Transverse colon (tissue), 4 donors: ENCODE results near the gene FZD1. TPM values are rescaled to one million over a fixed set of nuclear protein-coding genes. Genes with fewer than 3 reads are reported as not detected.

ENCODE experiments used
- DNase-seq: peaks from one replicate; pipeline ENCODE4 v3.0.0-alpha.2; 2019
- H3K27ac ChIP-seq, 4 donors: fragments of 200-600 bp; sonication (generic); 2 replicates each; pipeline ENCODE4 v1.5.1; 2016 to 2018; ENCODE audit warnings: inconsistent platforms in 4 of 4
- H3K27me3 ChIP-seq: fragments of 200-600 bp; sonication (generic); 2 replicates; pipeline ENCODE4 v1.5.1; 2017; ENCODE audit warnings: inconsistent platforms
- H3K36me3 ChIP-seq, 4 donors: fragments of 200-600 bp; sonication (generic); 2 replicates each; pipeline ENCODE4 v1.5.1; 2017 to 2019; ENCODE audit warnings: inconsistent platforms in 4 of 4
- H3K4me1 ChIP-seq, 4 donors: fragments of 200-600 bp; sonication (generic); 2 replicates each; pipeline ENCODE4 v1.5.1; 2017 to 2020; ENCODE audit warnings: inconsistent platforms in 4 of 4
- H3K4me3 ChIP-seq, 4 donors: fragments of 200-600 bp; sonication (generic); 1 replicate in 1 of 4; 2 replicates in 3 of 4; pipeline versions ENCODE4 v1.5.1 to v1.6.1; 2017 to 2019; ENCODE audit warnings: inconsistent platforms in 4 of 4
- H3K9me3 ChIP-seq, 2 donors: fragments of 200-600 bp; sonication (generic); 2 replicates each; pipeline ENCODE4 v1.5.1; 2017 to 2019; ENCODE audit warnings: inconsistent platforms in 2 of 2
- EP300 ChIP-seq: sonication (generic); formaldehyde crosslinking; IDR thresholded peaks from one replicate; pipeline ENCODE4 v1.6.1; 2017; ENCODE audit warnings: antibody characterized with exemption, low read depth
- POLR2A ChIP-seq: fragments of 450-650 bp; IDR thresholded peaks from one replicate; pipeline ENCODE4 v1.6.1; 2016; ENCODE audit warnings: antibody characterized with exemption, mild to moderate bottlenecking, moderate library complexity
- POLR2AphosphoS5 ChIP-seq, 3 donors: sonication (generic); formaldehyde crosslinking; IDR thresholded peaks; one replicate each; pipeline ENCODE4 v1.6.1; 2016; ENCODE audit warnings: antibody characterized with exemption in 3 of 3
- WGBS, 2 donors: methylation state at CpG; one replicate each; pipeline ENCODE4 v1.1.5; 2018; ENCODE audit warnings: low coverage in 1 of 2; 5-methylcytosine and 5-hydroxymethylcytosine counted together
- in situ Hi-C, 4 donors: fragments of 200-750 bp; cut with MboI; loops; one replicate each; pipeline versions ENCODE4 v1.15.0 to v1.15.1; 2017; ENCODE audit warnings: low sequenced_read_pairs in 3 of 4, low pct_ligation_motif_present in 1 of 4, low pct_unique_long_range_greater_than_20kb in 1 of 4
- intact Hi-C: fragments of 100-400 bp; cut with DNase I; formaldehyde crosslinking; loops from one replicate; pipeline ENCODE4 v1.15.1; 2023; ENCODE audit warnings: low total_unique reads
- total RNA-seq, 4 donors: library from RNA; depleted of rRNA; stranded (reverse); fragments of >200 nt; gene quantifications; one replicate each; pipeline ENCODE4 v1.1.0, GENCODE V29; 2016
- TF ChIP-seq, protein P1 (sequence below), 5 experiments: fragments of 200-600 bp in 3 of 5; fragments of 450-650 bp in 2 of 5; sonication (generic) in 3 of 5; IDR thresholded peaks; 1 replicate in 2 of 5; 2 replicates in 3 of 5; pipeline ENCODE4 v1.5.1; 2016 to 2017; ENCODE audit warnings: antibody characterized with exemption in 5 of 5, inconsistent platforms in 3 of 5, mild to moderate bottlenecking in 2 of 5, moderate library complexity in 1 of 5

Gene FZD1
- total RNA-seq, 4 donors from 2014 or later, result 5.6 to 9.6 (median 8.1) TPM

GRCh38 chr7:91230100-91230499, 34.1 kb upstream of the FZD1 start:
- WGBS, 2 donors, result 73 to 75% methylated on average over 2 of the region's 2 CpGs
- H3K36me3 ChIP-seq, result no peaks in the 10 kb centered on the region
- intact Hi-C loops, result no loop called here
- H3K9me3 ChIP-seq, result no peaks in the 10 kb centered on the region
- no peak overlapping the region for H3K27ac ChIP-seq
- DNase-seq, result no peak
- H3K4me3 ChIP-seq, result no peak overlapping the region
- H3K27me3 ChIP-seq, result no peaks in the 10 kb centered on the region
- in situ Hi-C loops, result no loop called here
- no peak for TF ChIP-seq EP300
- no peak for TF ChIP-seq POLR2AphosphoS5 (IDR thresholded peaks at IDR 0.05)
- TF ChIP-seq, protein P1, sequence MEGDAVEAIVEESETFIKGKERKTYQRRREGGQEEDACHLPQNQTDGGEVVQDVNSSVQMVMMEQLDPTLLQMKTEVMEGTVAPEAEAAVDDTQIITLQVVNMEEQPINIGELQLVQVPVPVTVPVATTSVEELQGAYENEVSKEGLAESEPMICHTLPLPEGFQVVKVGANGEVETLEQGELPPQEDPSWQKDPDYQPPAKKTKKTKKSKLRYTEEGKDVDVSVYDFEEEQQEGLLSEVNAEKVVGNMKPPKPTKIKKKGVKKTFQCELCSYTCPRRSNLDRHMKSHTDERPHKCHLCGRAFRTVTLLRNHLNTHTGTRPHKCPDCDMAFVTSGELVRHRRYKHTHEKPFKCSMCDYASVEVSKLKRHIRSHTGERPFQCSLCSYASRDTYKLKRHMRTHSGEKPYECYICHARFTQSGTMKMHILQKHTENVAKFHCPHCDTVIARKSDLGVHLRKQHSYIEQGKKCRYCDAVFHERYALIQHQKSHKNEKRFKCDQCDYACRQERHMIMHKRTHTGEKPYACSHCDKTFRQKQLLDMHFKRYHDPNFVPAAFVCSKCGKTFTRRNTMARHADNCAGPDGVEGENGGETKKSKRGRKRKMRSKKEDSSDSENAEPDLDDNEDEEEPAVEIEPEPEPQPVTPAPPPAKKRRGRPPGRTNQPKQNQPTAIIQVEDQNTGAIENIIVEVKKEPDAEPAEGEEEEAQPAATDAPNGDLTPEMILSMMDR (IDR thresholded peaks at IDR 0.05), result no peak
- TF ChIP-seq POLR2A, result no peak
- H3K4me1 ChIP-seq, result no peaks in the 10 kb centered on the region

- Histone ChIP-seq H3K27me3 (no peaks in the 10 kb centered on the region), H3K9me3 (no peaks in the 10 kb centered on the region), H3K4me3 (no peak overlapping the region), H3K36me3 (no peaks in the 10 kb centered on the region), H3K4me1 (no peaks in the 10 kb centered on the region), H3K27ac (no peak overlapping the region)
- intact Hi-C loops (no loop called here), in situ Hi-C loops (no loop called here)
- no peak for TF ChIP-seq EP300
- no peak for TF ChIP-seq POLR2AphosphoS5 (IDR thresholded peaks at IDR 0.05)
- TF ChIP-seq, protein P1 (IDR thresholded peaks at IDR 0.05), result no peak
- TF ChIP-seq POLR2A, result no peak
- 67 to 75% methylated on average over 3 of the region's 3 CpGs for WGBS, 2 donors
- no peak for DNase-seq
Measured at GRCh38 chr7:91230503-91230902, 33.7 kb upstream of the FZD1 start.

GRCh38 chr7:91233212-91233611, 31.0 kb upstream of the FZD1 start:
- H3K27me3 ChIP-seq, result no peaks in the 10 kb centered on the region
- no peak for DNase-seq
- H3K36me3 ChIP-seq, result no peaks in the 10 kb centered on the region
- no peak overlapping the region for H3K27ac ChIP-seq
- no peak overlapping the region for H3K4me3 ChIP-seq
- H3K9me3 ChIP-seq, result no peaks in the 10 kb centered on the region
- no peak for TF ChIP-seq EP300
- TF ChIP-seq POLR2AphosphoS5 (IDR thresholded peaks at IDR 0.05), result no peak
- TF ChIP-seq, protein P1 (IDR thresholded peaks at IDR 0.05), result no peak
- no peak for TF ChIP-seq POLR2A
- in situ Hi-C loops (no loop called here), intact Hi-C loops (no loop called here)
- WGBS, 2 donors, result 69 to 80% methylated on average over 5 to 8 of the region's 8 CpGs
- no peaks in the 10 kb centered on the region for H3K4me1 ChIP-seq

GRCh38 chr7:91235211-91235832, 28.9 kb upstream of the FZD1 start:
- WGBS, 2 donors, result 80 to 90% methylated on average over 3 to 6 of the region's 6 CpGs
- TF ChIP-seq POLR2A, result no peak
- TF ChIP-seq POLR2AphosphoS5 (IDR thresholded peaks at IDR 0.05), result no peak
- TF ChIP-seq, protein P1 (IDR thresholded peaks at IDR 0.05), result no peak
- no peak for TF ChIP-seq EP300
- intact Hi-C loops, result no loop called here

More at GRCh38 chr7:91235211-91235832, 28.9 kb upstream of the FZD1 start:
- in situ Hi-C loops, result no loop called here
- Histone ChIP-seq H3K4me1 (peaks cover 0 to 11% (median 0%) of the 10 kb centered on the region in 4 donors), H3K4me3 (no peak overlapping the region), H3K27me3 (no peaks in the 10 kb centered on the region), H3K36me3 (no peaks in the 10 kb centered on the region), H3K27ac (no peak overlapping the region), H3K9me3 (no peaks in the 10 kb centered on the region)
- no peak for DNase-seq
